C4-2B (cell line): Measurements from ENCODE around the gene ATP5F1D.

Experiments
- CTCF ChIP-seq: fragments of 450-650 bp; conservative IDR thresholded peaks from 2 replicates; pipeline ENCODE4 v1.5.1; 2017; ENCODE audit warnings: mild to moderate bottlenecking
- ZFX ChIP-seq: fragments of 450-650 bp; IDR thresholded peaks from 2 replicates; pipeline ENCODE4 v1.6.1; 2017

GRCh38 chr19:1233115-1233667, 8.4 kb upstream of the ATP5F1D start:
- TF ChIP-seq CTCF (no peak), ZFX (no peak)
